ENCODE measurements around the gene ITPKB.

- TF ChIP-seq CTCF (IDR thresholded peaks at IDR 0.05) (no peak), GATA2 (CRISPR knock-in tag; IDR thresholded peaks at IDR 0.05) (no peak), CHD2 (IDR thresholded peaks at IDR 0.05; ENCODE audit: low read length, partially characterized antibody) (no peak), EP300 (IDR thresholded peaks at IDR 0.05; ENCODE audit: borderline replicate concordance in 1 of 2, low read depth in 1 of 2, low read length in 1 of 2) (no peak), FOXM1 (IDR thresholded peaks at IDR 0.05; ENCODE audit: low read depth) (no peak), TCF12 (IDR thresholded peaks at IDR 0.05) (no peak), ELF1 (IDR thresholded peaks at IDR 0.05) (no peak), MXI1 (IDR thresholded peaks at IDR 0.05; ENCODE audit: low read depth, low read length) (no peak), EZH2phosphoT487 (IDR thresholded peaks at IDR 0.05; ENCODE audit: borderline replicate concordance, low read depth) (no peak), POLR2AphosphoS5 (IDR thresholded peaks at IDR 0.05; ENCODE audit: low read depth, low read length) (no peak), YY1 (IDR thresholded peaks at IDR 0.05; ENCODE audit: low read depth) (no peak), MAX (IDR thresholded peaks at IDR 0.05; ENCODE audit: low read depth) (no peak)
- TF ChIP-seq, protein P1, sequence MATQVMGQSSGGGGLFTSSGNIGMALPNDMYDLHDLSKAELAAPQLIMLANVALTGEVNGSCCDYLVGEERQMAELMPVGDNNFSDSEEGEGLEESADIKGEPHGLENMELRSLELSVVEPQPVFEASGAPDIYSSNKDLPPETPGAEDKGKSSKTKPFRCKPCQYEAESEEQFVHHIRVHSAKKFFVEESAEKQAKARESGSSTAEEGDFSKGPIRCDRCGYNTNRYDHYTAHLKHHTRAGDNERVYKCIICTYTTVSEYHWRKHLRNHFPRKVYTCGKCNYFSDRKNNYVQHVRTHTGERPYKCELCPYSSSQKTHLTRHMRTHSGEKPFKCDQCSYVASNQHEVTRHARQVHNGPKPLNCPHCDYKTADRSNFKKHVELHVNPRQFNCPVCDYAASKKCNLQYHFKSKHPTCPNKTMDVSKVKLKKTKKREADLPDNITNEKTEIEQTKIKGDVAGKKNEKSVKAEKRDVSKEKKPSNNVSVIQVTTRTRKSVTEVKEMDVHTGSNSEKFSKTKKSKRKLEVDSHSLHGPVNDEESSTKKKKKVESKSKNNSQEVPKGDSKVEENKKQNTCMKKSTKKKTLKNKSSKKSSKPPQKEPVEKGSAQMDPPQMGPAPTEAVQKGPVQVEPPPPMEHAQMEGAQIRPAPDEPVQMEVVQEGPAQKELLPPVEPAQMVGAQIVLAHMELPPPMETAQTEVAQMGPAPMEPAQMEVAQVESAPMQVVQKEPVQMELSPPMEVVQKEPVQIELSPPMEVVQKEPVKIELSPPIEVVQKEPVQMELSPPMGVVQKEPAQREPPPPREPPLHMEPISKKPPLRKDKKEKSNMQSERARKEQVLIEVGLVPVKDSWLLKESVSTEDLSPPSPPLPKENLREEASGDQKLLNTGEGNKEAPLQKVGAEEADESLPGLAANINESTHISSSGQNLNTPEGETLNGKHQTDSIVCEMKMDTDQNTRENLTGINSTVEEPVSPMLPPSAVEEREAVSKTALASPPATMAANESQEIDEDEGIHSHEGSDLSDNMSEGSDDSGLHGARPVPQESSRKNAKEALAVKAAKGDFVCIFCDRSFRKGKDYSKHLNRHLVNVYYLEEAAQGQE (IDR thresholded peaks at IDR 0.05; ENCODE audit: low read depth, low read length), result peak; percentile 30; the same call in 1 of the 2 replicates
Measured at GRCh38 chr1:226781937-226782609, 43.0 kb upstream of the ITPKB start.
